Myocyte (in vitro differentiated cells): ENCODE data around the gene RALY. TPM values are rescaled to one million over a fixed set of nuclear protein-coding genes. Genes with fewer than 3 reads are reported as not detected.
A peak's percentile ranks its signal among the peaks of the same experiment; 100 is the strongest.

Experiments used
- DNase-seq: peaks from one replicate; pipeline ENCODE4 v3.0.0-alpha.2; 2012; ENCODE audit warnings: low read depth
- total RNA-seq: library from RNA; depleted of rRNA; stranded (reverse); fragments of >200 nt; gene quantifications from 2 replicates; pipeline ENCODE4 v1.2.3, GENCODE V29; 2014

RALY gene
- total RNA-seq, 1 donor from 2014 or later: 136 TPM

- no peak for DNase-seq
These were observed 81.9 kb downstream of the RALY start for GRCh38 chr20:34075647-34076046.

GRCh38 chr20:34076952-34077351, 83.2 kb downstream of the RALY start:
- DNase-seq: no peak

GRCh38 chr20:34078540-34078939, 84.8 kb downstream of the RALY start:
- DNase-seq: no peak

- DNase-seq: no peak
These were observed 86.1 kb downstream of the RALY start for GRCh38 chr20:34079818-34080217.

- peak; percentile 68 for DNase-seq
These were observed 88.6 kb downstream of the RALY start for GRCh38 chr20:34082232-34082887.

- DNase-seq: peak; percentile 100
These were observed 89.4 kb downstream of the RALY start for GRCh38 chr20:34083137-34083536.

- no peak for DNase-seq
These were observed 90.1 kb downstream of the RALY start for GRCh38 chr20:34083781-34084180.

GRCh38 chr20:34084227-34084923, 90.7 kb downstream of the RALY start:
- DNase-seq: peak; percentile 59

GRCh38 chr20:34085544-34086040, 91.9 kb downstream of the RALY start:
- no peak for DNase-seq

GRCh38 chr20:34088305-34089174, 94.8 kb downstream of the RALY start:
- DNase-seq: no peak

GRCh38 chr20:34089175-34089479, 95.4 kb downstream of the RALY start:
- DNase-seq: no peak

GRCh38 chr20:34089655-34090345, 96.1 kb downstream of the RALY start:
- DNase-seq: no peak

GRCh38 chr20:34090645-34091044, 96.9 kb downstream of the RALY start:
- no peak for DNase-seq

- DNase-seq: no peak
These were observed 98.0 kb downstream of the RALY start for GRCh38 chr20:34091637-34092200.

GRCh38 chr20:34093895-34094294, 100.2 kb downstream of the RALY start:
- no peak for DNase-seq

- DNase-seq: no peak
These were observed 102.1 kb downstream of the RALY start for GRCh38 chr20:34095825-34096224.

- DNase-seq: peak; percentile 18
These were observed 103.2 kb downstream of the RALY start for GRCh38 chr20:34096699-34097444.

- DNase-seq: no peak
These were observed 104.9 kb downstream of the RALY start for GRCh38 chr20:34098570-34098969.

- no peak for DNase-seq
These were observed 106.0 kb downstream of the RALY start for GRCh38 chr20:34099675-34100074.

- no peak for DNase-seq
These were observed 106.9 kb downstream of the RALY start for GRCh38 chr20:34100576-34100975.
